K562 (cell line): ENCODE data around the gene GLI1. TPM values are rescaled to one million over a fixed set of nuclear protein-coding genes. Genes with fewer than 3 reads are reported as not detected.

Experiments used
- CBX3 ChIP-seq, 2 experiments: IDR thresholded peaks; 1 replicate in 1 of 2; 2 replicates in 1 of 2; pipeline ENCODE4 v1.6.1; 2012; ENCODE audit warnings: inconsistent platforms in 2 of 2, low read length in 2 of 2, borderline replicate concordance in 1 of 2, control low read depth in 1 of 2
- FOXJ2 ChIP-seq: fragments of 200-800 bp; sonication (Bioruptor generic); IDR thresholded peaks from 2 replicates; pipeline ENCODE4 v1.6.1; 2016; ENCODE audit warnings: missing genetic modification characterization, missing compliant biosample characterization
- JUNB ChIP-seq: fragments of 450-650 bp; formaldehyde crosslinking; conservative IDR thresholded peaks from 2 replicates; pipeline ENCODE4 v1.4.0; 2020; ENCODE audit warnings: mild to moderate bottlenecking
- MCM3 ChIP-seq: fragments of 450-650 bp; IDR thresholded peaks from 2 replicates; pipeline ENCODE4 v1.6.1; 2016
- MECOM ChIP-seq: fragments of 250-450 bp; sonication (Bioruptor Pico); IDR thresholded peaks from 2 replicates; pipeline ENCODE4 v1.8.0; 2022; ENCODE audit warnings: inconsistent platforms
- SLC30A9 ChIP-seq: fragments of 250-450 bp; sonication (Bioruptor Pico); IDR thresholded peaks from 2 replicates; pipeline ENCODE4 v1.8.0; 2022; ENCODE audit warnings: mild to moderate bottlenecking, moderate library complexity
- STAT5A ChIP-seq: IDR thresholded peaks from 2 replicates; pipeline ENCODE4 v1.6.1; 2012; ENCODE audit warnings: low read length, inconsistent platforms, borderline replicate concordance
- YY1 ChIP-seq, 3 experiments: IDR thresholded peaks; 2 replicates each; pipeline ENCODE4 v1.6.1; 2011; ENCODE audit warnings: low read length in 2 of 3, mild to moderate bottlenecking in 2 of 3, moderate library complexity in 2 of 3, borderline replicate concordance in 1 of 3, control low read depth in 1 of 3, low read depth in 1 of 3; ENCODE audit not compliant: insufficient read depth in 3 of 3, insufficient replicate concordance in 2 of 3, control insufficient read depth in 1 of 3, insufficient read length in 1 of 3; ENCODE audit errors: extremely low read depth in 1 of 3
- ZBED1 ChIP-seq: IDR thresholded peaks from 2 replicates; pipeline ENCODE4 v1.6.1; 2014
- ZFX ChIP-seq: sonication (generic); formaldehyde crosslinking; IDR thresholded peaks from 2 replicates; pipeline ENCODE4 v1.8.0; 2022; ENCODE audit warnings: mild to moderate bottlenecking, missing genetic modification reagents, moderate library complexity
- ZKSCAN8 ChIP-seq: fragments of 200-800 bp; sonication (Bioruptor generic); IDR thresholded peaks from 2 replicates; pipeline ENCODE4 v1.6.1; 2016; ENCODE audit warnings: missing genetic modification characterization, missing compliant biosample characterization
- ZNF232 ChIP-seq: sonication (generic); formaldehyde crosslinking; IDR thresholded peaks from 2 replicates; pipeline ENCODE4 v1.8.0; 2022; ENCODE audit warnings: mild to moderate bottlenecking, missing genetic modification reagents
- ZNF445 ChIP-seq: fragments of 250-450 bp; sonication (Bioruptor Pico); IDR thresholded peaks from 2 replicates; pipeline ENCODE4 v1.4.0; 2020; ENCODE audit warnings: low read depth, mild to moderate bottlenecking, moderate library complexity
- polyA plus RNA-seq, 8 experiments: library from polyadenylated mRNA; depleted of rRNA in 4 of 8; stranded (reverse) in 5 of 8; unstranded in 3 of 8; fragments of >200 nt; fragmentation: Nextera tagmentation in 2 of 8; fragmentation: Illumina TruSeq in 1 of 8; extraction: Ambion mirVana in 2 of 8; extraction: Trizol in 1 of 8; gene quantifications; 2 replicates each; pipeline versions ENCODE4 v1.2.1 to v1.2.3, GENCODE V29; 2011 to 2014; ENCODE audit warnings: inconsistent platforms in 1 of 8, missing spikeins in 1 of 8
- total RNA-seq, 7 experiments: library from RNA; depleted of rRNA in 6 of 7; stranded (reverse); fragments of >200 nt in 6 of 7; fragmentation: Illumina TruSeq in 2 of 7; extraction: Trizol in 2 of 7; gene quantifications; 2 replicates each; pipeline versions ENCODE4 v1.2.1 to v1.2.3, GENCODE V29; 2011 to 2021; ENCODE audit warnings: low replicate concordance in 1 of 7
- TF ChIP-seq, protein P1 (sequence below): sonication (generic); IDR thresholded peaks from 2 replicates; pipeline ENCODE4 v1.6.1; 2016
- TF ChIP-seq, protein P2 (sequence below): fragments of 250-450 bp; sonication (Bioruptor Pico); IDR thresholded peaks from 2 replicates; pipeline ENCODE4 v1.8.0; 2022; ENCODE audit warnings: inconsistent platforms
- TF ChIP-seq, protein P3 (sequence below): sonication (generic); formaldehyde crosslinking; IDR thresholded peaks from 2 replicates; pipeline ENCODE4 v1.8.0; 2023; ENCODE audit warnings: mild to moderate bottlenecking, missing genetic modification reagents
- TF ChIP-seq, protein P4 (sequence below): fragments of 450-650 bp; IDR thresholded peaks from 2 replicates; pipeline ENCODE4 v1.6.1; 2016; ENCODE audit warnings: low read depth, mild to moderate bottlenecking, moderate library complexity

GLI1 gene
- total and polyA plus RNA-seq, 9 of the 15 experiments (the other 6 are each of a cell fraction or from before 2014, with no cell fraction given), result 0.24 to 3.7 (median 0.61) TPM

DNA sequence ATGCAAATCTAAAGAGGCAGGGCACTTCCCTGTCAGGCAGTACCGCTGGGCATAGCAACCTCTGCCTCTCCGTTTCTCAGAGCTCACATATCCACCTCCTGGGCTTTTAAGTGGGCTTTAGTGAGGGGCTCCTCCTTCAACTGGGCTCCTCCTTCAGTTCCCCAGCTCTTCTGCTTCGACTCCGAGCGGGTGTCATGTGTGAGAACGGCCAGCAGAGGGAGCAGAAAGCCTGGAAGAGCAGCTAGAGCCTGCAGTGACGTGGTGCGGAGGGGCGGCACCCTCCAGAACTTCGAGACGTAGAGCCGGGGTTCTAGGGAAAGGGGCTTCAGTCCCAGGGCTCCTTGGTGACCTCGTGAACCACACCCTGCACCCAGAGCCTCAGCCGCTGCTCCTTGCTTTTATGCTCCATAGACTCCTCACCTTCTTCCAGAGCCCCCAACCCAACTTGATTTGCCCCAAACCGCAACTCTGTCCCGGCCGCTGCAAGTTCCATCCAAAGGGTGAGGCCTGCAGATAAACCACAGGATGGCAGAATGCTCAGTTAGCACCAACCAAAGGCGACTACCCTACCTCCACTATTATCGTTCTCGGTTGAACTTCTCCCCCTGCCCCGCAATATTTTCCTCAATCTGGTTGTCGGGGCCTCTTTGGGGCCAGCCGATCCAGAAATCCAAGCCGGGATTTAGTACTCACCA lies 383 bp upstream of the GLI1 start (continued):
- TF ChIP-seq YY1 (IDR thresholded peaks at IDR 0.05; ENCODE audit: borderline replicate concordance in 1 of 3, control insufficient read depth in 1 of 3, extremely low read depth in 1 of 3, insufficient read depth in 3 of 3, insufficient read length in 1 of 3, insufficient replicate concordance in 2 of 3, low read depth in 1 of 3, low read length in 2 of 3), result no peak
- TF ChIP-seq, protein P1, sequence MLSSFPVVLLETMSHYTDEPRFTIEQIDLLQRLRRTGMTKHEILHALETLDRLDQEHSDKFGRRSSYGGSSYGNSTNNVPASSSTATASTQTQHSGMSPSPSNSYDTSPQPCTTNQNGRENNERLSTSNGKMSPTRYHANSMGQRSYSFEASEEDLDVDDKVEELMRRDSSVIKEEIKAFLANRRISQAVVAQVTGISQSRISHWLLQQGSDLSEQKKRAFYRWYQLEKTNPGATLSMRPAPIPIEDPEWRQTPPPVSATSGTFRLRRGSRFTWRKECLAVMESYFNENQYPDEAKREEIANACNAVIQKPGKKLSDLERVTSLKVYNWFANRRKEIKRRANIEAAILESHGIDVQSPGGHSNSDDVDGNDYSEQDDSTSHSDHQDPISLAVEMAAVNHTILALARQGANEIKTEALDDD, result no peak
- no peak for TF ChIP-seq SLC30A9 (CRISPR knock-in tag)
- TF ChIP-seq, protein P2, sequence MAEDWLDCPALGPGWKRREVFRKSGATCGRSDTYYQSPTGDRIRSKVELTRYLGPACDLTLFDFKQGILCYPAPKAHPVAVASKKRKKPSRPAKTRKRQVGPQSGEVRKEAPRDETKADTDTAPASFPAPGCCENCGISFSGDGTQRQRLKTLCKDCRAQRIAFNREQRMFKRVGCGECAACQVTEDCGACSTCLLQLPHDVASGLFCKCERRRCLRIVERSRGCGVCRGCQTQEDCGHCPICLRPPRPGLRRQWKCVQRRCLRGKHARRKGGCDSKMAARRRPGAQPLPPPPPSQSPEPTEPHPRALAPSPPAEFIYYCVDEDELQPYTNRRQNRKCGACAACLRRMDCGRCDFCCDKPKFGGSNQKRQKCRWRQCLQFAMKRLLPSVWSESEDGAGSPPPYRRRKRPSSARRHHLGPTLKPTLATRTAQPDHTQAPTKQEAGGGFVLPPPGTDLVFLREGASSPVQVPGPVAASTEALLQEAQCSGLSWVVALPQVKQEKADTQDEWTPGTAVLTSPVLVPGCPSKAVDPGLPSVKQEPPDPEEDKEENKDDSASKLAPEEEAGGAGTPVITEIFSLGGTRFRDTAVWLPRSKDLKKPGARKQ (CRISPR knock-in tag), result no peak
- peak; percentile 45; the same call in 1 of the 2 replicates for TF ChIP-seq ZFX
- TF ChIP-seq ZNF232, result no peak
- no peak; a peak in 1 of 3 replicates for TF ChIP-seq CBX3 (IDR thresholded peaks at IDR 0.05; ENCODE audit: borderline replicate concordance in 1 of 2, low read length in 2 of 2)
- 0 out of 2 replicates have a peak, but pooled peaks have one; percentile 12 for TF ChIP-seq ZBED1
- no peak for TF ChIP-seq STAT5A
- TF ChIP-seq ZNF445 (CRISPR knock-in tag), result no peak
- TF ChIP-seq ZKSCAN8, result no peak
- TF ChIP-seq, protein P3, sequence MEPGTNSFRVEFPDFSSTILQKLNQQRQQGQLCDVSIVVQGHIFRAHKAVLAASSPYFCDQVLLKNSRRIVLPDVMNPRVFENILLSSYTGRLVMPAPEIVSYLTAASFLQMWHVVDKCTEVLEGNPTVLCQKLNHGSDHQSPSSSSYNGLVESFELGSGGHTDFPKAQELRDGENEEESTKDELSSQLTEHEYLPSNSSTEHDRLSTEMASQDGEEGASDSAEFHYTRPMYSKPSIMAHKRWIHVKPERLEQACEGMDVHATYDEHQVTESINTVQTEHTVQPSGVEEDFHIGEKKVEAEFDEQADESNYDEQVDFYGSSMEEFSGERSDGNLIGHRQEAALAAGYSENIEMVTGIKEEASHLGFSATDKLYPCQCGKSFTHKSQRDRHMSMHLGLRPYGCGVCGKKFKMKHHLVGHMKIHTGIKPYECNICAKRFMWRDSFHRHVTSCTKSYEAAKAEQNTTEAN, result no peak
- no peak for TF ChIP-seq JUNB (CRISPR knock-in tag)
- TF ChIP-seq MCM3, result no peak
- TF ChIP-seq, protein P4, sequence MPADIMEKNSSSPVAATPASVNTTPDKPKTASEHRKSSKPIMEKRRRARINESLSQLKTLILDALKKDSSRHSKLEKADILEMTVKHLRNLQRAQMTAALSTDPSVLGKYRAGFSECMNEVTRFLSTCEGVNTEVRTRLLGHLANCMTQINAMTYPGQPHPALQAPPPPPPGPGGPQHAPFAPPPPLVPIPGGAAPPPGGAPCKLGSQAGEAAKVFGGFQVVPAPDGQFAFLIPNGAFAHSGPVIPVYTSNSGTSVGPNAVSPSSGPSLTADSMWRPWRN, result no peak
- TF ChIP-seq MECOM, result no peak
- TF ChIP-seq FOXJ2 (tag), result no peak
